ENCODE measurements around the gene PNMA8B.

GRCh38 chr19:46499692-46500091, 4.0 kb upstream of the PNMA8B start:
- no peak for TF ChIP-seq EZH2phosphoT487 (IDR thresholded peaks at IDR 0.05; ENCODE audit: borderline replicate concordance, low read length)
- TF ChIP-seq CTCF (IDR thresholded peaks at IDR 0.05; ENCODE audit: low read depth, low read length, poor library complexity, severe bottlenecking): no peak
